ENCODE results near the gene MYO18B. TPM values are rescaled to one million over a fixed set of nuclear protein-coding genes. Genes with fewer than 3 reads are reported as not detected.

MYO18B gene
- total and polyA plus RNA-seq, 2 donors (not counting 3 experiments of a cell fraction or from before 2014, with no cell fraction given): 0.01 TPM; not detected in 1

DNA sequence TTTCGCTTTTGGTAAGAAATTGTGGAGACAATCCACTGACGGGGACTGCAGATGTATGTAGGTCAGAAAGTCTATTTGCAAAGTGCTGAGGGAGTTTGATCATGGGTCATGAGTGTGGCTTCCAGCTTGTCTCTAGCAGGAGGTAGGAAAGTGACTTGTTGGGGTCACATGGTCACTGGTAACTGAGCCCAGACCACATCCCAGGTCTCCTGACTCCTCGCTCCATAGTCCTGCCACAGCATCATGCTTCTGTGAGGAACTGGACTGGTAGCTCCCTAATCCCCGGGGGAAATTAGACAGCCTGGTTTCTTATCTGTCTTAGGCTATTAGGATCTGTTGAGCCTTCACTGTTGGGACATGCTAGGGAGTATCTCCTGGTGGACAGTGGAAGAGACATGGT, 142.1 kb downstream of the MYO18B start:
- TF ChIP-seq FOS (IDR thresholded peaks at IDR 0.05; ENCODE audit: borderline replicate concordance, insufficient read depth, low read length): no peak
- TF ChIP-seq, protein P1, sequence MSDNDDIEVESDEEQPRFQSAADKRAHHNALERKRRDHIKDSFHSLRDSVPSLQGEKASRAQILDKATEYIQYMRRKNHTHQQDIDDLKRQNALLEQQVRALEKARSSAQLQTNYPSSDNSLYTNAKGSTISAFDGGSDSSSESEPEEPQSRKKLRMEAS (IDR thresholded peaks at IDR 0.05; ENCODE audit: insufficient read depth, insufficient read length): no peak
- TF ChIP-seq CTCF (IDR thresholded peaks at IDR 0.05; ENCODE audit: extremely low read depth in 1 of 2, insufficient read depth in 1 of 2, low read depth in 1 of 2, low read length in 2 of 2): no peak
- Histone ChIP-seq H3K27ac (ENCODE audit: insufficient read depth, low read depth, low read length) (no peak overlapping the region), H3K4me1 (ENCODE audit: control insufficient read depth, extremely low read depth, insufficient read depth, low read length) (no peaks in the 10 kb centered on the region), H3K4me2 (ENCODE audit: insufficient read depth, low read length) (no peak overlapping the region), H3K79me2 (ENCODE audit: control insufficient read depth, insufficient read depth, low read length) (no peaks in the 10 kb centered on the region), H3K27me3 (ENCODE audit: control insufficient read depth in 2 of 2, insufficient read depth in 2 of 2, low read length in 2 of 2) (no peaks in the 10 kb centered on the region), H3K9me3 (replicated peaks; ENCODE audit: control insufficient read depth, insufficient read depth, low read length) (no peaks in the 10 kb centered on the region), H3K4me3 (replicated peaks in 1 of 3; ENCODE audit: insufficient read depth in 1 of 3, low read depth in 1 of 3, low read length in 3 of 3) (no peak overlapping the region), H3K9ac (replicated peaks; ENCODE audit: extremely low read depth, insufficient read depth, low read length) (no peak overlapping the region), H3K9me1 (replicated peaks; ENCODE audit: control insufficient read depth, extremely low read depth, insufficient read depth, low read length) (no peaks in the 10 kb centered on the region), H3K36me3 (ENCODE audit: control insufficient read depth in 2 of 2, extremely low read depth in 1 of 2, insufficient read depth in 2 of 2, low read length in 2 of 2) (no peaks in the 10 kb centered on the region), H2AFZ (ENCODE audit: low read depth, low read length) (no peak overlapping the region), H4K20me1 (replicated peaks; ENCODE audit: control insufficient read depth, extremely low read depth, insufficient read depth, low read length) (no peaks in the 10 kb centered on the region)
- ChIA-PET CTCF (no interaction called here), POLR2A (no interaction called here)
- DNase-seq (ENCODE audit: low read depth, low spot score): no peak
- no TSS peak for BruUV-seq (replicated peaks)
- FAIRE-seq: no peak
- dilution Hi-C loops (cut with MboI; ENCODE audit: extremely low pct_ligation_motif_present, low sequenced_read_pairs) (no loop called here), intact Hi-C loops (cut with micrococcal nuclease) (no loop called here)

DNA sequence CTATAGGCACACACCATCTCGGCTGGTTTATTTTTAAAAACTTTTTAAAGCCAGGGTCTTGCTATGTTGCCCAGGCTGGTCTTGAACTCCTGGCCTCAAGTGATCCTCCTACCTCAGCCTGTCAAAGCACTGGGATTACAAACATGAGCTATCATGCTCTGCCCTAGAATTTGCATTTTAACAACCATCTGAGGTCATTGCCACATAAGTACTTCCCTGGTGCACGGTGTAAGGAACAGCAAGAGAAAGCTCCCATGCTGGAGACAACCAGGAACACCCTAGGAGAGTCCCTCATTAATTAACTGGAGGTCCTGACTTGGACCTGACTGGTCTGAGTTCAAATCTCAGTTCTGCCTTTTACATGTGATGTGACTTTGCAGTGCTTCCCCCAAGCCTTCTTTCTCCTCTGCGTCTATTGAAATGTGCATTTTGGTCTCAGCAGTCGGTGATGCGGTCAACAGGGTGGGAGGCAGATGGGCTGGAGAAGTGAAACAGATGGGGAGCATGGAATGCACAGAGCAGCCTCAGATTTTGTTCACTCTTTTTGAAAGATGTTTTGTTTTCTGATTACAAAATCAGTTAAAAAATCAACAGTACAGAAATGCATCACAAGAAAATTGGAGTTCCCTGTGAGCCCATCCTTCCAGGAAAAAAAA, 146.5 kb downstream of the MYO18B start:
- no peaks in the 10 kb centered on the region for H3K79me2 ChIP-seq (ENCODE audit: control insufficient read depth, insufficient read depth, low read length)
- POLR2A ChIA-PET: no interaction called here
- no peaks in the 10 kb centered on the region for H3K9me1 ChIP-seq (replicated peaks; ENCODE audit: control insufficient read depth, extremely low read depth, insufficient read depth, low read length)
- no peaks in the 10 kb centered on the region for H3K9me3 ChIP-seq (replicated peaks; ENCODE audit: control insufficient read depth, insufficient read depth, low read length)
- CTCF ChIA-PET: no interaction called here
- DNase-seq (ENCODE audit: low read depth, low spot score): no peak
- no peak overlapping the region for H3K4me3 ChIP-seq (replicated peaks in 1 of 3; ENCODE audit: insufficient read depth in 1 of 3, low read depth in 1 of 3, low read length in 3 of 3)
- no peak overlapping the region for H3K9ac ChIP-seq (replicated peaks; ENCODE audit: extremely low read depth, insufficient read depth, low read length)
- no peaks in the 10 kb centered on the region for H3K36me3 ChIP-seq (ENCODE audit: control insufficient read depth in 2 of 2, extremely low read depth in 1 of 2, insufficient read depth in 2 of 2, low read length in 2 of 2)
- no TSS peak for BruUV-seq (replicated peaks)
- H4K20me1 ChIP-seq (replicated peaks; ENCODE audit: control insufficient read depth, extremely low read depth, insufficient read depth, low read length): no peaks in the 10 kb centered on the region
- no peak overlapping the region for H3K27ac ChIP-seq (ENCODE audit: insufficient read depth, low read depth, low read length)
- H3K27me3 ChIP-seq (ENCODE audit: control insufficient read depth in 2 of 2, insufficient read depth in 2 of 2, low read length in 2 of 2): no peaks in the 10 kb centered on the region
- no peaks in the 10 kb centered on the region for H3K4me1 ChIP-seq (ENCODE audit: control insufficient read depth, extremely low read depth, insufficient read depth, low read length)
- intact Hi-C loops (cut with micrococcal nuclease): no loop called here
- H3K4me2 ChIP-seq (ENCODE audit: insufficient read depth, low read length): no peak overlapping the region
- H2AFZ ChIP-seq (ENCODE audit: low read depth, low read length): no peak overlapping the region
- FAIRE-seq: no peak
- dilution Hi-C loops (cut with MboI; ENCODE audit: extremely low pct_ligation_motif_present, low sequenced_read_pairs): no loop called here
- no peak for TF ChIP-seq JUN (IDR thresholded peaks at IDR 0.05; ENCODE audit: borderline replicate concordance, insufficient read depth, insufficient read length, low read depth)
- no peak for TF ChIP-seq MYC (IDR thresholded peaks at IDR 0.05; ENCODE audit: low read depth, low read length)
- no peak for TF ChIP-seq POLR2A (IDR thresholded peaks at IDR 0.05; ENCODE audit: low read depth, low read length)
- no peak for TF ChIP-seq POLR2AphosphoS5 (IDR thresholded peaks at IDR 0.05; ENCODE audit: insufficient read depth, low read depth, low read length)
- no peak for TF ChIP-seq EZH2 (IDR thresholded peaks at IDR 0.05; ENCODE audit: borderline replicate concordance, low read depth, low read length, severe bottlenecking)
- no peak for TF ChIP-seq GATA2 (IDR thresholded peaks at IDR 0.05; ENCODE audit: insufficient read depth, insufficient read length, low read depth, low read length)
- TF ChIP-seq, protein P1 (IDR thresholded peaks at IDR 0.05; ENCODE audit: insufficient read depth, insufficient read length): no peak
- no peak for TF ChIP-seq CTCF (IDR thresholded peaks at IDR 0.05; ENCODE audit: extremely low read depth in 1 of 2, insufficient read depth in 1 of 2, low read depth in 1 of 2, low read length in 2 of 2)
- TF ChIP-seq FOS (IDR thresholded peaks at IDR 0.05; ENCODE audit: borderline replicate concordance, insufficient read depth, low read length): no peak

Data from endothelial cell of umbilical vein (primary cell).